GM12878 (cell line): ENCODE data around the gene RPP30.

Experiments used
- CEBPZ ChIP-seq: fragments of 150-350 bp; IDR thresholded peaks from 2 replicates; pipeline ENCODE4 v1.6.1; 2016; ENCODE audit warnings: low read depth, low read length
- GATAD2B ChIP-seq: fragments of 450-650 bp; conservative IDR thresholded peaks from 2 replicates; pipeline ENCODE4 v1.6.1; 2017; ENCODE audit warnings: low read depth, mild to moderate bottlenecking, moderate library complexity
- KDM1A ChIP-seq: fragments of 200-600 bp; sonication (generic); IDR thresholded peaks from 2 replicates; pipeline ENCODE4 v1.6.1; 2016; ENCODE audit warnings: borderline replicate concordance
- SUPT20H ChIP-seq: IDR thresholded peaks from 2 replicates; pipeline ENCODE4 v1.6.1; 2011; ENCODE audit warnings: low read depth, mild to moderate bottlenecking, low read length, moderate library complexity, borderline replicate concordance; ENCODE audit not compliant: control insufficient read depth
- ZNF274 ChIP-seq: IDR thresholded peaks from one replicate; pipeline ENCODE4 v1.8.0; 2011; ENCODE audit not compliant: insufficient read length, insufficient read depth

- TF ChIP-seq CEBPZ: no peak
- no peak for TF ChIP-seq SUPT20H
- no peak for TF ChIP-seq GATAD2B
- no peak for TF ChIP-seq KDM1A
- TF ChIP-seq ZNF274: no peak
Observed at GRCh38 chr10:90884431-90884830, 12.7 kb downstream of the RPP30 start.
